ENCODE measurements around the gene CAMK4. TPM values are rescaled to one million over a fixed set of nuclear protein-coding genes. Genes with fewer than 3 reads are reported as not detected.

Gene CAMK4
- total RNA-seq, 1 donor from 2014 or later, result 0.72 TPM

GRCh38 chr5:111453295-111453694 lies 229.1 kb downstream of the CAMK4 start:
- H3K4me1 Mint-ChIP-seq (ENCODE audit: low read depth), result peaks cover 18% of the 10 kb centered on the region
- peak overlapping the region; percentile 61 for H3K27ac Mint-ChIP-seq (ENCODE audit: unreplicated experiment)
- no peaks in the 10 kb centered on the region for H3K27me3 Mint-ChIP-seq (ENCODE audit: low read depth)
- no peaks in the 10 kb centered on the region for H3K36me3 Mint-ChIP-seq (ENCODE audit: low read depth)
- H3K4me3 Mint-ChIP-seq (ENCODE audit: unreplicated experiment), result no peak overlapping the region
- TF ChIP-seq, protein P1, sequence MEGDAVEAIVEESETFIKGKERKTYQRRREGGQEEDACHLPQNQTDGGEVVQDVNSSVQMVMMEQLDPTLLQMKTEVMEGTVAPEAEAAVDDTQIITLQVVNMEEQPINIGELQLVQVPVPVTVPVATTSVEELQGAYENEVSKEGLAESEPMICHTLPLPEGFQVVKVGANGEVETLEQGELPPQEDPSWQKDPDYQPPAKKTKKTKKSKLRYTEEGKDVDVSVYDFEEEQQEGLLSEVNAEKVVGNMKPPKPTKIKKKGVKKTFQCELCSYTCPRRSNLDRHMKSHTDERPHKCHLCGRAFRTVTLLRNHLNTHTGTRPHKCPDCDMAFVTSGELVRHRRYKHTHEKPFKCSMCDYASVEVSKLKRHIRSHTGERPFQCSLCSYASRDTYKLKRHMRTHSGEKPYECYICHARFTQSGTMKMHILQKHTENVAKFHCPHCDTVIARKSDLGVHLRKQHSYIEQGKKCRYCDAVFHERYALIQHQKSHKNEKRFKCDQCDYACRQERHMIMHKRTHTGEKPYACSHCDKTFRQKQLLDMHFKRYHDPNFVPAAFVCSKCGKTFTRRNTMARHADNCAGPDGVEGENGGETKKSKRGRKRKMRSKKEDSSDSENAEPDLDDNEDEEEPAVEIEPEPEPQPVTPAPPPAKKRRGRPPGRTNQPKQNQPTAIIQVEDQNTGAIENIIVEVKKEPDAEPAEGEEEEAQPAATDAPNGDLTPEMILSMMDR (IDR thresholded peaks at IDR 0.05), result no peak
- no peak for DNase-seq (ENCODE audit: low spot score)
- H3K9me3 Mint-ChIP-seq (ENCODE audit: low read depth), result no peaks in the 10 kb centered on the region

- H3K4me3 Mint-ChIP-seq (ENCODE audit: unreplicated experiment), result no peak overlapping the region
- DNase-seq (ENCODE audit: low spot score), result no peak
- peaks cover 1% of the 10 kb centered on the region for H3K27me3 Mint-ChIP-seq (ENCODE audit: low read depth)
- TF ChIP-seq, protein P1 (IDR thresholded peaks at IDR 0.05), result no peak
- H3K4me1 Mint-ChIP-seq (ENCODE audit: low read depth), result peaks cover 18% of the 10 kb centered on the region
- no peaks in the 10 kb centered on the region for H3K9me3 Mint-ChIP-seq (ENCODE audit: low read depth)
- H3K36me3 Mint-ChIP-seq (ENCODE audit: low read depth), result no peaks in the 10 kb centered on the region
- peak overlapping the region; percentile 61 for H3K27ac Mint-ChIP-seq (ENCODE audit: unreplicated experiment)
Measured at GRCh38 chr5:111453747-111454146, 229.6 kb downstream of the CAMK4 start.

DNA sequence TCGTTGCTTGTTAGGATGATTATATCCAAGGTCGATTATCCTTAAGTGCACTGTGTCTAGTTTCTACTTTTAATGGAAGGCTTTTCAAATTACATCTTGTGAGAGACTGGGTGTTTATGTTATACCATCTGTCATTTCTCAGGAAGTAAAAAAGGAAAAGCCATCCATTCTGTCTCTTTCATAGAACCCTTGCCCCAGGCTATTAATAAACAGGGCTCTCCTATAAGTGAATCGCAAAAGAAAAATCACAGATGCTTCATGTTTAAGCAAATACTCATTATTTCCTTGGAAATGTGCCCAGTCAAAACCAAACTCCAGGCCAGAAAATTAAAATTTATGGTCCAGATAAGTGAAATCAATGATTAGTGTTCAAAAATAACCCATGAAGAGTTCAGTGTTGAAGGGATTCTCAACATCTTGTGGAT lies 230.0 kb downstream of the CAMK4 start:
- H3K4me3 Mint-ChIP-seq (ENCODE audit: unreplicated experiment), result no peak overlapping the region
- H3K36me3 Mint-ChIP-seq (ENCODE audit: low read depth), result no peaks in the 10 kb centered on the region
- H3K27ac Mint-ChIP-seq (ENCODE audit: unreplicated experiment), result no peak overlapping the region
- no peaks in the 10 kb centered on the region for H3K9me3 Mint-ChIP-seq (ENCODE audit: low read depth)
- H3K27me3 Mint-ChIP-seq (ENCODE audit: low read depth), result peaks cover 1% of the 10 kb centered on the region
- DNase-seq (ENCODE audit: low spot score), result no peak
- TF ChIP-seq, protein P1 (IDR thresholded peaks at IDR 0.05), result no peak
- H3K4me1 Mint-ChIP-seq (ENCODE audit: low read depth), result peaks cover 18% of the 10 kb centered on the region

GRCh38 chr5:111454776-111455175 lies 230.6 kb downstream of the CAMK4 start:
- H3K27me3 Mint-ChIP-seq (ENCODE audit: low read depth), result peaks cover 1% of the 10 kb centered on the region
- H3K9me3 Mint-ChIP-seq (ENCODE audit: low read depth), result no peaks in the 10 kb centered on the region
- H3K27ac Mint-ChIP-seq (ENCODE audit: unreplicated experiment), result no peak overlapping the region
- no peak for DNase-seq (ENCODE audit: low spot score)
- TF ChIP-seq, protein P1 (IDR thresholded peaks at IDR 0.05), result no peak
- no peaks in the 10 kb centered on the region for H3K36me3 Mint-ChIP-seq (ENCODE audit: low read depth)
- peaks cover 18% of the 10 kb centered on the region for H3K4me1 Mint-ChIP-seq (ENCODE audit: low read depth)
- H3K4me3 Mint-ChIP-seq (ENCODE audit: unreplicated experiment), result no peak overlapping the region

DNA sequence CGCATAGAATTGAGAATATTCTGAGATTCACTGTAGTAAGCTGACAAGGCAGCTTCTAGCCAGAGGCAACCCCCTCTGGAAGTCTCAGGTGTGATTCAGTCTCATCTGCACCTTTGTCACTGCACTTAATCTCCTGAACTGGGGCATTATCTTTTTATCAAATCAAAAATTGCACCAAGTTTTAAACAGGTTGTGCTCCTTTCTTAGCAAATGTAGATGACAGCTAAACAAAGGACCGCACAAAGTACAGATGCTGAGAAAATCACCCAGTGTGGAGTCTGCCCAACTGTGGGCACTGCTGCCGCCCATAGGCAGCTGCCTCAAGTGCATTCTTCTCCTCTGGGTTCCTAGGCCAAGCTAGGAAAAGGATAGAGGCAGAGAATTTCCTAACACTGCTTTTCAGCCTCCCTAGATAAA lies 237.1 kb downstream of the CAMK4 start:
- TF ChIP-seq, protein P1 (IDR thresholded peaks at IDR 0.05), result peak; percentile 70
- Mint-ChIP-seq H3K4me1 (ENCODE audit: low read depth) (no peaks in the 10 kb centered on the region), H3K27ac (ENCODE audit: unreplicated experiment) (no peak overlapping the region), H3K4me3 (ENCODE audit: unreplicated experiment) (no peak overlapping the region), H3K9me3 (ENCODE audit: low read depth) (peaks cover 10% of the 10 kb centered on the region), H3K27me3 (ENCODE audit: low read depth) (peaks cover 6% of the 10 kb centered on the region), H3K36me3 (ENCODE audit: low read depth) (no peaks in the 10 kb centered on the region)
- no peak for DNase-seq (ENCODE audit: low spot score)

Measured in chondrocyte (in vitro differentiated cells).